ENCODE data around the gene LRRC3.

LRRC3 gene

GRCh38 chr21:44506279-44507255, 51.3 kb downstream of the LRRC3 start:
- Histone ChIP-seq H3K27ac (ENCODE audit: low read depth in 2 of 2, low read length in 2 of 2) (no peak overlapping the region), H3K4me3 (ENCODE audit: low read length in 2 of 2) (no peak overlapping the region), H3K9ac (ENCODE audit: low read depth in 1 of 2, low read length in 2 of 2) (no peak overlapping the region), H3K36me3 (ENCODE audit: control insufficient read depth in 2 of 2, insufficient read depth in 2 of 2, low read length in 2 of 2) (no peaks in the 10 kb centered on the region), H3K27me3 (ENCODE audit: control insufficient read depth in 2 of 2, insufficient read depth in 2 of 2, low read length in 2 of 2) (peaks cover 0 to 6% of the 10 kb centered on the region in 2 donors), H3K9me3 (ENCODE audit: control insufficient read depth in 2 of 2, low read length in 2 of 2) (no peaks in the 10 kb centered on the region), H3K4me1 (ENCODE audit: control insufficient read depth in 2 of 2, insufficient read depth in 2 of 2, low read length in 2 of 2) (peaks cover 0 to 3% of the 10 kb centered on the region in 2 donors)

DNA sequence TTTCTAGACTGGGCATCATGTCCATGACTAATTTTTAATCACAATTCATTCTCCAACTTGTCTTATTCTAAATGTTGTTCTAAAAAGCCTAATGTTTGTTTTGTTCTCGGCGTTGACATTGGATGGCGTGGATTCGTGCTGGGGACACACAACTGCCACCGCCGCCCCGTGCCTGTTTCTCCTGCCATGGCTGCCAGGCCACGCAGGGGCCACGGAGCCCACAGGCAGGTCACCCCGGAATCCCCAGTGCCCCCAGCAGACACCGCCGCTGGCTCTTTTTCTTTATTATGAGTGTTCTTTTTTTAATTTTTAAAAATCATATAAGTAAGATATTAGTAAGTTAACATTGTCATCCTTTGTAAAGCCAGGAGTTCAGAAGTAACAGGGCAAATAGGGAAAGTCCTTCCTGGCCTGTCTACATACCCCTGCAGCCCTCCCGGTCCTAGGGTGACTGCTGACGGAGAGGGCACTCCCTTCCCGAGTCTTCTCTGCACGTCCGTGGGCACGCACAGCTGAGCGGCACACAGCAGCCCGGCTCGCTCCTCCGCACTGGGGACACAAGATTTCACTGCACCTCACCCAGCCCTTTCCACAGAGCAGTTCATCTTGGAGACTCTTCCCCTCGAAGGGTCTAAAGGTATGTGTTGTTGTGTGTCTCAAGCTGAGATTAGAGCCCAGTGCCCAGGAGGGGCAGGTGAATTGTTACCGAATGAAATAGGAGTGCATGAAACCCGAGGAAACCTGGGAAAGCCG, 52.5 kb downstream of the LRRC3 start:
- Histone ChIP-seq H3K4me1 (ENCODE audit: control insufficient read depth in 2 of 2, insufficient read depth in 2 of 2, low read length in 2 of 2) (peaks cover 0 to 3% of the 10 kb centered on the region in 2 donors), H3K27me3 (ENCODE audit: control insufficient read depth in 2 of 2, insufficient read depth in 2 of 2, low read length in 2 of 2) (peaks cover 0 to 6% of the 10 kb centered on the region in 2 donors), H3K36me3 (ENCODE audit: control insufficient read depth in 2 of 2, insufficient read depth in 2 of 2, low read length in 2 of 2) (no peaks in the 10 kb centered on the region), H3K9ac (ENCODE audit: low read depth in 1 of 2, low read length in 2 of 2) (no peak overlapping the region), H3K27ac (ENCODE audit: low read depth in 2 of 2, low read length in 2 of 2) (no peak overlapping the region), H3K9me3 (ENCODE audit: control insufficient read depth in 2 of 2, low read length in 2 of 2) (no peaks in the 10 kb centered on the region), H3K4me3 (ENCODE audit: low read length in 2 of 2) (no peak overlapping the region)

DNA sequence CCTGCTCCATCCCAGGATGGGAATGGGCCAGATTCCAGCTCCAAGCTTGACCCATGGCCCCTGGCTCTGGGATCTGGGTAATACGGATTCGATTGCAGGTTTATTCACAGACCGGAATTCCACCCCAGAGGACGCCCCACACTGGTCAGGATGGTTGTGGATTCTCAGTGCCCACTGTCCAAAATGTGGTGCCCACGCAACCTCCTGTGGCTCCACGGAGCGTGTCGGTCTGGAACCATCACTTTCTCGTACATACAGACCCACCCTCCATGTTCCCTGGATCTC, 53.1 kb downstream of the LRRC3 start:
- Histone ChIP-seq H3K9ac (ENCODE audit: low read depth in 1 of 2, low read length in 2 of 2) (no peak overlapping the region), H3K27me3 (ENCODE audit: control insufficient read depth in 2 of 2, insufficient read depth in 2 of 2, low read length in 2 of 2) (peaks cover 0 to 6% of the 10 kb centered on the region in 2 donors), H3K9me3 (ENCODE audit: control insufficient read depth in 2 of 2, low read length in 2 of 2) (no peaks in the 10 kb centered on the region), H3K36me3 (ENCODE audit: control insufficient read depth in 2 of 2, insufficient read depth in 2 of 2, low read length in 2 of 2) (no peaks in the 10 kb centered on the region), H3K4me3 (ENCODE audit: low read length in 2 of 2) (no peak overlapping the region), H3K27ac (ENCODE audit: low read depth in 2 of 2, low read length in 2 of 2) (no peak overlapping the region), H3K4me1 (ENCODE audit: control insufficient read depth in 2 of 2, insufficient read depth in 2 of 2, low read length in 2 of 2) (peaks cover 0 to 3% of the 10 kb centered on the region in 2 donors)

DNA sequence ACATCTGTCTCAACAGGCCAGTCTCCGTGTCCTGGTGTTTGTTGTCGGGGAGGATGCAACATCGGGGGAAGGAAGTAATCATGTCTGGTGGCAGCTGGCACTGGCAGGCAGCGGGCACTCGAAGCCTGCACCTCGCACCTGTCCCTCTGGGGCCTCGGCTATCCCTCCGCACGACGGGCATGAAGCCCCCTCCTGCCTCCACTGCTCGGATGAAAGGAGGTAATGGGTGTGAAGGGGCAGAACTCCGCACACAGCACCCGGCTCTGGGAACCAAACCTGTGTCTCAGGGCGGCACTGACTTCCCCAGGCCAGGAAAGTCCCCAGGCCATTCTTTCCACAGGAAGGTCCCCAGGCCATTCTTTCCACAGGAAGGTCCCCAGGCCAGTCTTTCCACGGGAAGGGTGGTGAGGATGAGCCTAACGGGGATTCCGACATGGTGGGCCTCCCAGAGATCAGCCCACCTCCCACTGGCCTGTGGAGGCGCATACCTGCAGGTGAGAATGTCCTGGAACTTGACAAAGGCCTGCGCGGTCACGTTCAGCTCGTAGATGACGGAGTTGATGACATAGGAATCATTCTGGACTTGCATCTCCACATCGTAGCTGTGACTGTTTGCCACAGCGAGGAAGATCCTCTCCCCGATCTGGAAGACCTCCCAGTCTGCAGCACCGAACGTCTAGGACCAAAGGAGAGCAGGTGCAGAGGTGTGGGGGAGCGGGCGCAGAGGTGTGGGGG, 53.6 kb downstream of the LRRC3 start:
- H3K4me1 ChIP-seq (ENCODE audit: control insufficient read depth in 2 of 2, insufficient read depth in 2 of 2, low read length in 2 of 2), result peaks cover 0 to 3% of the 10 kb centered on the region in 2 donors
- no peak overlapping the region for H3K9ac ChIP-seq (ENCODE audit: low read depth in 1 of 2, low read length in 2 of 2)
- H3K36me3 ChIP-seq (ENCODE audit: control insufficient read depth in 2 of 2, insufficient read depth in 2 of 2, low read length in 2 of 2), result no peaks in the 10 kb centered on the region
- H3K27me3 ChIP-seq (ENCODE audit: control insufficient read depth in 2 of 2, insufficient read depth in 2 of 2, low read length in 2 of 2), result peaks cover 0 to 6% of the 10 kb centered on the region in 2 donors
- H3K9me3 ChIP-seq (ENCODE audit: control insufficient read depth in 2 of 2, low read length in 2 of 2), result no peaks in the 10 kb centered on the region
- no peak overlapping the region for H3K27ac ChIP-seq (ENCODE audit: low read depth in 2 of 2, low read length in 2 of 2)
- no peak overlapping the region for H3K4me3 ChIP-seq (ENCODE audit: low read length in 2 of 2)

GRCh38 chr21:44509539-44509938, 54.2 kb downstream of the LRRC3 start:
- Histone ChIP-seq H3K9me3 (ENCODE audit: control insufficient read depth in 2 of 2, low read length in 2 of 2) (no peaks in the 10 kb centered on the region), H3K27me3 (ENCODE audit: control insufficient read depth in 2 of 2, insufficient read depth in 2 of 2, low read length in 2 of 2) (peaks cover 0 to 6% of the 10 kb centered on the region in 2 donors), H3K9ac (ENCODE audit: low read depth in 1 of 2, low read length in 2 of 2) (no peak overlapping the region), H3K36me3 (ENCODE audit: control insufficient read depth in 2 of 2, insufficient read depth in 2 of 2, low read length in 2 of 2) (no peaks in the 10 kb centered on the region), H3K4me1 (ENCODE audit: control insufficient read depth in 2 of 2, insufficient read depth in 2 of 2, low read length in 2 of 2) (peaks cover 0 to 3% of the 10 kb centered on the region in 2 donors), H3K4me3 (ENCODE audit: low read length in 2 of 2) (no peak overlapping the region), H3K27ac (ENCODE audit: low read depth in 2 of 2, low read length in 2 of 2) (no peak overlapping the region)

DNA sequence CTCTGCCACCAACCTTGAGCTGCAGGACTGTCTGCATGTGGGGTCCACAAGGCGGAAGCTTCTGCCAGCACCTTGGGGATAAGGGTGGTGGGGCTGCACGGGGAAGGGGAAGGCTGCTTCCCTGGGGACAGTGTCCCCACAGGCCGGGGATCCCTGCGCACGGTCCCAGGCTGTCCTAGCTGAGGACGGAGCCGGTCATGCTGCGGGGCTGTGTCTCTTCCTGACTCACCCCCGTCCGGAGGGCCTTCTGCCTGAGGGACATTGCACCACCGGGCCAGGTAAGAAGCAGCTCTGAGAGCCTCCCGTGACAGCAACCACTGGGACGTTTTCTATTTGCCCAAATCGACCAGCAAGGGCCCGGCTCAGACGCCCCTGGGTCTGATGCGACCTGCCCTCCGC, 54.8 kb downstream of the LRRC3 start:
- Histone ChIP-seq H3K9me3 (ENCODE audit: control insufficient read depth in 2 of 2, low read length in 2 of 2) (no peaks in the 10 kb centered on the region), H3K27me3 (ENCODE audit: control insufficient read depth in 2 of 2, insufficient read depth in 2 of 2, low read length in 2 of 2) (peaks cover 0 to 6% of the 10 kb centered on the region in 2 donors), H3K9ac (ENCODE audit: low read depth in 1 of 2, low read length in 2 of 2) (no peak overlapping the region), H3K36me3 (ENCODE audit: control insufficient read depth in 2 of 2, insufficient read depth in 2 of 2, low read length in 2 of 2) (no peaks in the 10 kb centered on the region), H3K27ac (ENCODE audit: low read depth in 2 of 2, low read length in 2 of 2) (no peak overlapping the region), H3K4me1 (ENCODE audit: control insufficient read depth in 2 of 2, insufficient read depth in 2 of 2, low read length in 2 of 2) (peaks cover 0 to 3% of the 10 kb centered on the region in 2 donors), H3K4me3 (ENCODE audit: low read length in 2 of 2) (no peak overlapping the region)

- no peak overlapping the region for H3K27ac ChIP-seq (ENCODE audit: low read depth in 2 of 2, low read length in 2 of 2)
- H3K36me3 ChIP-seq (ENCODE audit: control insufficient read depth in 2 of 2, insufficient read depth in 2 of 2, low read length in 2 of 2), result no peaks in the 10 kb centered on the region
- H3K9me3 ChIP-seq (ENCODE audit: control insufficient read depth in 2 of 2, low read length in 2 of 2), result no peaks in the 10 kb centered on the region
- H3K27me3 ChIP-seq (ENCODE audit: control insufficient read depth in 2 of 2, insufficient read depth in 2 of 2, low read length in 2 of 2), result peaks cover 0 to 6% of the 10 kb centered on the region in 2 donors
- H3K9ac ChIP-seq (ENCODE audit: low read depth in 1 of 2, low read length in 2 of 2), result no peak overlapping the region
- peaks cover 0 to 3% of the 10 kb centered on the region in 2 donors for H3K4me1 ChIP-seq (ENCODE audit: control insufficient read depth in 2 of 2, insufficient read depth in 2 of 2, low read length in 2 of 2)
- peak overlapping the region in 1 of 2 donors; percentile 44 for H3K4me3 ChIP-seq (ENCODE audit: low read length in 2 of 2)
Measured at GRCh38 chr21:44510508-44511218, 55.4 kb downstream of the LRRC3 start.

DNA sequence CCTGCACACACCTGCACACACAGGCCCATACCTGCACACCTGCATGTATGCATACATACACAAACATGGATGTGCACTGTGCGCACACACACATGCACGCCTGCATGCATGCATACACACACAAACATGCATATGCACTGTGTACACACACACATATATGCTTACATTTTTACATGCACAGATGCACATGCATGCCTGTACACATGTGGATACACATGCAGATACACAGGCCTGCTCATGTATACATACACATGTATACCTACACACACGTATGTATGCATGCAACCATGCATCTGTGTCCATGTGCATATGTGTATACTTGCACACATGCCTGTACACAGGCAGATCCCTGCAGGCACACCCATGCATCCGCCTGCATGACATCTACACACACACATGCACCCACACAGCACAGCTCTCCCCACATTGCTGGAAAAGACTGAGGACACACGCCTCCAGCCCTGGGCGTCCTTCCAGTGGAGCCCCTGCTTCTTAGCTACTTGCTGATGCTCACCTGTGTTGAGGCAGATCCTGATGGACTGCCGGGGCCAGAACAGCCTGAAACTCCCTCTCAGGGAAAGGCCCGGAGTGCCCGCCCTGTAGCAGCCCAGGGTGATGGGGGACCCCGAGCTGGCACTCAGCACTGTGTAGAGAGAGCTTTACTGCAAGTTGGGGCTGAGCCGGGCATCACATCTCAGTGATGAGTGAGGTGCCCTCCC, 56.1 kb downstream of the LRRC3 start:
- Histone ChIP-seq H3K4me1 (ENCODE audit: control insufficient read depth in 2 of 2, insufficient read depth in 2 of 2, low read length in 2 of 2) (peaks cover 0 to 3% of the 10 kb centered on the region in 2 donors), H3K9ac (ENCODE audit: low read depth in 1 of 2, low read length in 2 of 2) (no peak overlapping the region), H3K27me3 (ENCODE audit: control insufficient read depth in 2 of 2, insufficient read depth in 2 of 2, low read length in 2 of 2) (peaks cover 0 to 6% of the 10 kb centered on the region in 2 donors), H3K27ac (ENCODE audit: low read depth in 2 of 2, low read length in 2 of 2) (no peak overlapping the region), H3K9me3 (ENCODE audit: control insufficient read depth in 2 of 2, low read length in 2 of 2) (no peaks in the 10 kb centered on the region), H3K4me3 (ENCODE audit: low read length in 2 of 2) (no peak overlapping the region), H3K36me3 (ENCODE audit: control insufficient read depth in 2 of 2, insufficient read depth in 2 of 2, low read length in 2 of 2) (no peaks in the 10 kb centered on the region)

Data from mucosa of rectum (tissue), 2 donors.